HTR-8/SVneo (cell line): Measurements from ENCODE around the gene PRR5L.
"Not testable (repeated sequence)": the region's sequence is repeated elsewhere in the genome, so short reads cannot be mapped to it uniquely, and the experiment has no call there.

Source experiments
- DNase-seq: peaks from one replicate; pipeline ENCODE4 v3.0.0; 2011; ENCODE audit warnings: low spot score, mixed read lengths; ENCODE audit not compliant: insufficient read length
- FAIRE-seq: peaks from 2 replicates; lab custom pipeline; 2011; peaks lifted over from hg19 to GRCh38; lab: Jason Lieb, UNC

PRR5L gene

DNA sequence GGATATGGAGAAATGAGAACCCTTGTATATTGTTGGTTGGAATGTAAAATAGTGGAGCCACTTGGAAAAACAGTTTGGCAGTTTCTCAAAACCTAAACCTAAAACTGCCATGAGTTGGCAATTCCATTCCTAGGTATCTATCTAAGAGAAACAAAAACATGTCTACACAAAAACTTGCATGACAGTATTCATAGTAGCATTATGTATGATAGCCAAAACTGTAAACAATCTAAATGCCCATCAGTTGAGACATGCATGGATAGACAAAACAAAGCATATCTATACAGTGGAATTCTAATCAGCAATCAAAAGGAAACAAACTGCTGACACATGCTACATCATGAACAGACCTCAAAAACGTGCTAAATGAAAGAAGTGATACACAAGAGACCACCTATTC is 179.1 kb downstream of the PRR5L start:
- no peak for FAIRE-seq
- DNase-seq: no peak

DNA sequence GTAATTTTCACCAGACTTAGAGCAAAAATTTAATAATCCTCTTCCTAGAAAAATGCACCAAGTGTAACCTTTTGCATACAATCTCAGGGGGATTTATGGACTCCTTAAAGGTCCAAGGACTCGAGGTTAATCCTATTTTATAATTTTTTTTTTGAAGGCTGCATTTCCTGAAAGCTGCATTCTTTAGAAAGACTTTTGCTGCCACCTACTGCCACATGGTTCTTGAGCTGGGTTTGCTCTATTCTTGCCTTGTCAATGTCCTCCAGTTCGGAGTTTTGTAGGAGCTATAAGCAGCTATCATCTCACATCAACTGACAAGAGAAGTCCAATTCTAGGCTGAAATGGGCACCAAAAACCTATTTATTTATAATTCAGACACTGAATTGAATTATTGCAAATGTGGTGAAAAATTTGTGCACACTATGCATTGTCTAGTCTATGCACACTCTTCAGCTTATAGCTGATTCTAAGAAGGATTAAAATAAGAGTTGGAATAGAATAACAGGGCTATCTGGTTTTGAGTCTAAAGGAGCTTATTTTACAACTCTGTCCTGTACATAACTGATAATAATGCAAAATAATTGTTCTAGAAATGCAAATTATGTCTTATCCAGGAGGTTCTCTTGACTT is 182.7 kb downstream of the PRR5L start:
- FAIRE-seq: peak; percentile 33
- peak; percentile 51 for DNase-seq

DNA sequence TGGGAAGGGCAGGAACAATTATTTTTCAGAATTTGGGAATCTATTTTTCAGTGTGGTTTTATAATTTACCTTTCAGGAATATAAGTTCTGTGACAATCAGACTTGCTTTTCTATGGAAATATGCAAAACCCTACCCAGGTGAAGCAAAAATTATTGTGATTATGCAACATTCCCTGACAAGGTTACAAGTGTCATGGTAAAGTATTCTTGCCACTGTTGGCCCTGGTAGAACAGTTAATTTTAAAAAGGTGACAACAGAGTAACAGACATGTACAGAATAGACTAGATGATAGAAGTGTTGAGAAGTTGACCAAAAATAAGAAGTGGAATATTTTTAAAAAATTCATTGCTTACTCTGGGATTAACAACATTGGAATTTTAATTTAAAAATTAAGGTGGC is 184.7 kb downstream of the PRR5L start:
- no peak for FAIRE-seq
- DNase-seq: no peak

DNA sequence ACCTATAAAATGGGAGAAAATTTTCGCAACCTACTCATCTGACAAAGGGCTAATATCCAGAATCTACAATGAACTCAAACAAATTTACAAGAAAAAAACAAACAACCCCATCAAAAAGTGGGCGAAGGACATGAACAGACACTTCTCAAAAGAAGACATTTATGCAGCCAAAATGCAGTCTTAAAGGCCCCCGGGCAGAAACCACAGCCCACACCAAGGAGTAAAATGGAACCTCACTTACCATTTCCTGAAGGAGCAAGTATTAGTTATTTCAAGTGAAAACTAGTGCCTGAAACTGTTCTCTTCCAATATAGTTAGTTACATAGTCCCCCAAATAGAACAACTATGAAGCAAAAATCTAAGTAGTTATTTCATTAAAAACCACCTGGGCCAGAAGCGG is 187.0 kb downstream of the PRR5L start:
- not testable (repeated sequence) for DNase-seq, FAIRE-seq

DNA sequence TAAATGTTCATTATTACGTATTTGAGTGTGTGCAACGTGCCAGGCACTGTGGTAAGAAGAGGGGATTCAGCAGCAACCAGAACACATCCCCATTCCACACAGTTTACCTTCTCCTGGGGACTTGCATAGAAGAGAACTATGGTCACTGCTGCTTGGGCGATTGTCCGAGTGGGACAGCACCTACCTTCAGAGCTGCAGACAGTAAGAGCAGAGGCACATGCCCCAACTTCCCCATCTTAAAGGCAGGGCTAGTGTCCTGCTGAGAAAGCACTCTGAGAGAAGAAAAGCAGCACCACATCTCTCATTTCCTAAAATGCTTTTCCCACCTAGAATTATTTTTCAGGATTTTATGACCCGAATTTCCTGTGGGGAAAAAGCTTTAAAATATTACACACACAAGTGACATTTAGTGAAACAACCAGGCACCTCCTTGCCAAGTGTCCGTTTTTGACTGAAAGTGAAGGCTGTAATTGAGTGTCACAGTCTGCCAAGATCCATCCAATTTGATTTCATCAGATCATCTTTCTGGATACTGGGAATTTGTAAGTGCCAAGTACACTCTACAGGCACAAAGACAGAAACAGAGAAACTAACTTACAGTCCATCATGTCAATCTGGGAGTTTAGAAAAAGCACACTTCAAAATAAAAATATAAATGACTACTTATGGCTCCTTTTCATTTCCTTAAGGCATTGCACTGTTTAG is 189.4 kb downstream of the PRR5L start:
- DNase-seq (no peak), FAIRE-seq (peak; percentile 49)

DNA sequence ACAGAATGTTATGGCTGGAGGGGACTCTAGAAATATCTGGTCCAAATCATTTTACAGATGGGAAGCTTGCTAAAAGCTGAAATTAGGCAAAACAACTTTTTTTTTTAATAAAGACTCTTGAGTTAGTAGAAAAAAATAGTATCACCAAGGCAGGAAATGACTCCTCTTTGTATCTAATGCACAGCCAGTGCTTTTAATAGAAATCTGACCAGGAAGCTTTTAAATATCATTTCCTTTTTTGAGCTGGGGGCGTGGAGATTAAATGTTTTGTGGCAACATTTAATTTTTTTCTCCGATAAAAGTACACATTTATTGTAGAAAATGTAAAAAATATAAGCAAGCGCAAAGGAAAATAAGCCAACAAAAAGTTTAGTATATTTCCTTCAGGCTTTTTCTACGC is 191.5 kb downstream of the PRR5L start:
- FAIRE-seq (no peak), DNase-seq (no peak)

DNA sequence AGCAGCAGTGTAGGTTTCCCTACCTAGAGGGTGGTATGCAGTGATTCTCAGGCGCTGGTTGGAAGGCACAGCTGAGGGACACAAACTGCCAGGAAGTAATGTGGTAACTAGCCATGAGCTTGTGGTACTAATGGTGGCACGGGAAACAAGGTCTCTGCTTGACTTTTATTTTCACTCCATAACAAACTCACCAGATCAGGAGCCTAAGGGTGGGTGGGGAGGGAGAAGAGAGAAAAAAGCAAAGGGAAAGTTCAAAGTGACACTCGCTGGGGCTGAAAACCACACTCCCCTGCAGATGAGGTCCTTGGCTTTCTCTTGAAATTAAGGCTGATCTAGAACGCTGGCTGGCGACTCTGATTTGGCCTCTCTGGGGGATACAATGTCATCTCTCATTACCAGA is 192.0 kb downstream of the PRR5L start:
- no peak for DNase-seq
- FAIRE-seq: no peak

DNA sequence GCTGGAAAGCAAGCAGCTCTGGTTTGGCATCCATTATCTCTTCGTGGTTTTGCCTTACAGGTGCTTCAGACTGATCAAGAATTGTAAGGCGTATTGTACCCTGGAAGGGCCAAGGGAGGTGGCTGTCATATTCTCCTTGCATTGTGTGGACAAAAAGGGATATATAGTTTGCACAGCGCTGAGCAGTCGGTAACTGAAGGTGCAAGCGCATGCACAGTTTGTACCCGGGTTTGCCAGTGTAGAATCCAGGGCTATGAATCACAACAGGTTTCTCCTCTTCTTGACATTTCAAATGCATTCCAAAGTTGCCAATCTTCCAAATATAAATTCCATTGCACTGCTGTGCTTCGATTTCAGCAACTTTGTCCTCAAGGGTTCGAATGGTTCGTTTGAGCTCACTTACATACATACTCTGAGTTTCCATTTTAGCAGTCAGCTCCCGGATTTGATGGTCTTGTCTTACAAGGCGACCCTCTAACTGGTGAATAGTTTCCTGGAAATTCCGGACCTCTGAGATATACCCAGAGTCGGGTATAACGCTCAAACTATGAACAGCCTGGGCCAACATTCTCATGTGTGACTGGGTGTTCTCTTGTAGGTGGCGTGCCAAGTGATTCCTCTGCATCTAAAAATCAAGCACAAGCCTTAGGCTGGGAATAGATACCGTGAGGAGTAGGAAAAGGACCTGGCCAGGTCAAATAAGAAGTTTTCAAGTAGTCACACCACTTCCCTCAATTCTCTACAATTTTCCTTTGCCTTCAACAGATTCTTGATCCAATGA is 194.1 kb downstream of the PRR5L start:
- DNase-seq: no peak
- FAIRE-seq: no peak

DNA sequence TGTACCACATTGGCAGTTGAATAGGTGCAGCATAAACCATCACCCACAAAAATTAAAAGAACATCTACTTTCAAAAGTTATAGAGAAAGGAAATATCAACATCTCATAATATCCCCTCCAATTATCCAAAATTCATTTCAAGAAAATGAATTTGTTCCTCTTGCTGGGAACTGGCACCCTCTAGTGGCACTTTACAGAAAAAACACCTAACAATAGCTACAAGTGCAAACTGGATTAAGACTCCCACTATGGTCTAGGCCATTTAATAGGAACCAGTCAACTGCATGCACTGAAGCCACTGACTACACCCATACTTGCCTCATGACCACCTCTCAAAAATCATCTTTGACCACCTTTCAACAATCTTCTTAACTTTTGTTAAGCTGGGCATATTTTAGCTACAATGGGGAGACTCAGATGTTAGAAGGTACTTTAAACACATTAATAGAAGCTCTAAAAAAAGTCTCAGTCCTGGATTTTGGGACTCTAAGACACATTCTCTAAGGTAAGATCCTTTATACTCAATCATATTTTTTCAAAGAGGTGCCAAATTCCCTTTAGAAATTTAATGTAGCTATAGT is 196.7 kb downstream of the PRR5L start:
- no peak for FAIRE-seq
- DNase-seq: peak; percentile 39

DNA sequence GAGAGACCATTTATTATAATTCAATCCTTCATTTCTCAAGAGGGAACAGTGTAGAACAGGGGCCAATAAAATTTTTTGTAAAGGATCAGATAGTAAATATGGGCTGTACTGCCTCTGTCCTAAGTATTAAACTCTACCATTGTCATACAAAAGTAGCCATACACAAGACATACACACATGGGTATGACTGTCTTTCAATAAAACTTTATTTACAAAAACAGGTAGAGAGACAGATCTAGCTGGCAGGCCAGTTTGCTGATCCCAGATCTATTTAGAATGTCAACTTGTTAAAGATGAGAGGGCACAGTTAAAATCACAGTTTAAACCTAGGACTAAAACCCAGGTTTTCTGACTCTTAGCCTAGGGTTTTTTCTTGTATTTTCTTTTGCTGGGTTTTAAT is 197.2 kb downstream of the PRR5L start:
- no peak for FAIRE-seq
- DNase-seq: no peak

DNA sequence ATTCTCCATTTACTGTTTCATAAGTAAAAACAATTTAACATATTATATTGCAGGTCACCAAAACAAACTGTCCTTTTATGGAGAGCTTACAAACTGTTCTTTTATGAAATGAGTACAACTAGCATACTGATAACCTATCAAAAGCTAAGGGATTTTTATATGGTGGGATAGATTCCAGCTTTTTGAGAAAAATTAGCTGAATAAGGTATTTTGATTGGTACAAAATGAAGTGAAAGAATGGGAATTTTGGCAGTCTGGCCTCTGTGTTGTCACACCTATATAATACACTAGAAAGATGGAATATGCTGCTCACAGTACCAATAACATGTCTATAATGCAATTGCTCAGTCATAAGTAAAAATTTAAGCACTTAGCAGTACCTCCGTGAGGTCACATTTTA is 202.6 kb downstream of the PRR5L start:
- DNase-seq (no peak), FAIRE-seq (no peak)

DNA sequence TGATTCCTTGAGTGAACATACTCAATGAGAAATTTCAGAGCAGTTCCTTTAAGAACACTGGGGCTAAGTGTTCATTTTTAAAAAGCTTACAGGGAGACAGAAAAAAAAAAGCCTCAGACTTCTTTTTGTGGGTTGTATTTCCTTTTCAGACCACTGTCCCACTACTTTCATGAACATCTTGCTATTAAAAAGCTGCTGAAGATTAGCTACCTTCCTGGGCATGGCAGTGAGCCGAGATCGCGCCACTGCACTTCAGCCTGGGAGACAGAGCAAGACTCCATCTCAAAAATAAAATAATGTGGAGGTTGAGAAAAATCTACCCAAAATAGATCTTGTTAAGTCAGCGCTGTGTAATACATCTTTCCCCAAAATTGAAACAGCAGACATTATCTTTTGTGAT is 203.2 kb downstream of the PRR5L start:
- DNase-seq (no peak), FAIRE-seq (no peak)

DNA sequence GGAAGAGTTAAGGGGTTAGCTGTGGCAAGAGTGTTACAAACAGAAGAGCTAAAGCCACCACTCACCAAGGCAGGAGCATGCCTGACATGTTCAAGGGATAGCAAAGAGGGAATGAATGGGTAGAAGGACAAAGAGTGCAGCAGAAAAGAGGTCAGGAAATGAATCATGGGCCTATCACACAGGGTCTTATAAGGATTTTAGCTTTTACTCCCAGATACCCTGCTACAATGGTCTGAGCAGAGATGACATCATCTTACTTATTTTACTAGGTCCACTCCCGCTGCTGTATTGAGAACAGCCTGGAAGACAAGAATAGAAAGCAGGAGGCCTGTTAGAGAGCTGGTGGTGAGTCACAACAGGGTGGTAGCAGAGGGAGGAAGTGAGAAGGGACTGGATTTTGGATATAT is 204.2 kb downstream of the PRR5L start:
- peak; percentile 42 for DNase-seq

DNA sequence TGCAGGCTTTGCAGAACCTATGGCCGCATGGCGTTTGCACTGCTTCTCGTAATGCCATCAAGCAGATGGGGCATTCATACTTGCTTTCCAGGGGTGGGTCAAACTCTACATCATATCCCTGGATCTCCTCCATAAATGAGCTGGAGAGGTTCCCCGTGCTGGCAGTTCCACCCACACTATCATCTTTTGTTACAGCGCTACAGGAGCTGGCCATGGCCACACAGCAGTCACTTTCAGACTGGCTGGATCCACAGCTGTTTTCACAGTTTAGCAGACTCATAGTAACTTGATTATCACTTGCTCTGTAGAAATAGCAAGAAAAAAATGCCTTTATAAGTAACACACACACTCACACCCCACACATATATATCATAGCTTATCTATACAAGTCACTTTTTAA is 205.1 kb downstream of the PRR5L start:
- FAIRE-seq (no peak), DNase-seq (no peak)

More for the DNA sequence above, 204.2 kb downstream of the PRR5L start:
- FAIRE-seq: no peak

DNA sequence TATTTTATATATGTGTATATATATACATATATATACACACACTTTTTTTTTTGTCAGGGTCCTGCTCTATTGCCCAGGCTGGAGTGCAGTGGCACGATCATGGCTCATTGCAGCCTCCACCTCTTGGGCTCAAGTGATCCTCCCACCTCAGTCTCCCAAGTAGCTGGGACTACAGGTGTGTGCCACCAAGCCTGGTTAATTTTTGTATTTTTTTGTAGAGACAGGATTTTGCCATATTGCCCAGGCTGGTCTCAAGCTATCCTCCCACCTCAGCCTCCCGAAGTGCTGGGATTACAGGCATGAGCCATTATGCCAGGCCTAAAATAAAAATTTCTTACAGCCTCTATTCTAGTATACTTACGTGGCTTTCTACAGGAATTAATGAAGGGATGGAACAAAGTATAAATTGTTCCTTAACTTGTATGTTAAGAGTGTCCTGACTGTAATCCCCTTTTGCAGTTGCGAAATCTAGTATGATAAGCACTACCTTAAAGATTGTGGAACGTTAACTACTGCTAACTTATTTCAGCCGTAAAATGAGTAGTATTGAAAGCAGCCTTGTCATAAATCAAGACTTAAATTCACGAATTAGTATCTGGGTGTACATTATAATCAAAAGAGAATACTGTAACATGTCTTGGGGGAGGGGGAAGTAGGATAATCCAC is 211.9 kb downstream of the PRR5L start:
- no peak for DNase-seq
- FAIRE-seq: no peak

DNA sequence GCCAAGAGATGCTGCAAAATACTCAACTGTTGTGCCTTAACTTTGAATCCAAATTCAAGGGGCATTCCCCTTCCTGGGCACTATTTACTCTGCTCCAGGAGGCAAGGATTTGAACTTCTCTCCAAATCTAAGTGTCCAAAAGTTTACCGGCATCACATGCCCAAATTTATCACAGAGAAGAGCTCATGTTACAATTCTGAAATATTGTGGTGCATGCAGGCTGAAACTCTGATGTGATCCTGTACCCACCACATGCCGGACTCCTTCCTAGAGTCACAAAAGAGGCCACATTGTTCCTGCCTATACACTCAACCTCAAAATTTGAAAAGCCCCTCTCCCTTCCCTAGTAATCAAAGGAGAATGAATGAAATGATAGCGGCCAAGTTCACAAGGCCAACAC is 212.7 kb downstream of the PRR5L start:
- DNase-seq: no peak
- no peak for FAIRE-seq

DNA sequence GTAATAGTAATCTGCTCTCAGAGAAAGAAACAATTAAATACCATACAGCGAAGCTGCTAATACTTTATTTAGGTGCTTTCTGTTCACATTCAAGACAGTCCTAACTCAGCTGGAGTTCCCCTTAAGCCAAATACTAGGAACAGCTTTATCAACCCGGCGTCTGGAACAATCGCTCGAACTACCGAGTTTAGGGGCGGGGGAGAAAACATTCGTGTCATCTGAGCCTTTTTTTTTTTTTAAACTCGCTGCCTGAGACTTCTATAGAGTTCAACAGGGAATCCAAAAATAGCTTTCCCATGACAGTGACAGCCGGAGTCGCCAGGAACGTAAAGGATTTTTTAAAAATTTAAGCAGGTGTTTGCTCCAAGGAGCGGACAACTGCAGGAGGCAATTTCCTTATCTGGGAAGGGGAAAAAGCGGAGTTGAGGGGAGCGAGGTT is 213.1 kb downstream of the PRR5L start:
- DNase-seq (no peak), FAIRE-seq (no peak)

DNA sequence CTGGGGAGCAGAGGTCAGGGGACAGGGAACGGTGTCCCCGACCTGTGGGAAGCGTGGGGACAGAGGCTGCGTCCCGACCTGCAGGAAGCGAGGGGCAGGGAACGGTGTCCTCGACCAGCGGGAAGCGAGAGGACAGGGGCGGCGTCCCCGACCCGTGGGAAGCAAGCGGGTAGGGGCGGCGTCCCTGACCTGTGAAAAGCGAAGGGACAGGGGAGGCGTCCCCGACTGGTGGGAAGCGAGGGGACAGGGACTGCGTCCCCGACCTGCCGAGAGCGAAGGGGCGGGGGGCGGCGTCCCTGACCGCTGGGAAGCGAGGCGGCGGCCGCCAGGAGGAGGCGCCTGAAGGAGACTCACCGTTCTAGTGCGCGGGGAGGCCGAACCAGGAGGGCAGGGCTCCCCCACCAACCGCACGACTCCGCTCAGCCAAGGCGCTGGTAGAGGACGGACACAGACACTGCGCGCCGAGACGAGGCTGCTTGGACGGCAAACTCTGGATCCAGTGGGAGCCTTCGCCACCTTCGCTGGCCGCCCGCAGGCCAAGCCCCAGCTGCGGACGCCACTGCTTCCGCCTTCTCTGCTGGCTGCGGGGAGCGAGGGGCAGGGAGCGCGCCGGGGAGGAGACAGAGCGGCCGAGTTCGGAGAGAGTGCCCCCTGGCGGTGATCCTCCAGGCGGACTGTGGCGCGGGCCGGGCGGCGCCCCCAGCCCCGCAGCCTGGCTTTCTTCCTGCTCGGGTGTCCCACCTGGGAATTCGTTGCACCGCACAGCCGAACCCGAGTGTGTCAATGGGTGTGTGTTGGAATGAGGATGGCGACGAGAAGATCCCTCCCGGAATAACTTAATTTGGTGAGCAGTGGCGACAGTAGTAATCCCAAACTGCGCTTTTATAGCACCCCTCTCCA is 213.9 kb downstream of the PRR5L start, which contains the start of gene TRAF6:
Gene TRAF6, minus strand, starts transcription at position 579 of the 900 bp plus-strand sequence. CDS start 8,757 bp downstream, outside the sequence.
- FAIRE-seq (peak; percentile 88), DNase-seq (peak; percentile 81)

DNA sequence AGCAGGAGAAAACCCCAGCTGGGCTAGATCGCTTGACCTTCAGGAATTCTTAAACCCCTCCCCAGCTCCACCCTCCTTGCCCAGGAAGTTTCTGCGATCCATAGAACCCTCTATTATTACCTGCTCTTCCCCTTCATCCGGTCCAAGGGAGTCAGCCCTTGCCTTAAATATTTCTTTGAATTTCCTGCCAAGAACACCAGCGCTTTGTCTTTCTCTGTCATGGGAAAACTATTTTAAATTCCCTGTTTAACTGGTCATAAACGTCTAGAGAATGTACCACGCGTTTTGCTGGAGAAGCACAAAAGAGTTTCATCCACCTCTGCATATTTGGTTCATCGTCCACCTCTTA is 214.5 kb downstream of the PRR5L start:
- FAIRE-seq (no peak), DNase-seq (peak; percentile 14)
